HG03442 (cell line): Measurements from ENCODE around the gene EGFL7.
"Not testable (repeated sequence)": the region's sequence is repeated elsewhere in the genome, so short reads cannot be mapped to it uniquely, and the experiment has no call there.

ENCODE experiments used
- ATAC-seq: cut with Tn5 transposase; IDR thresholded peaks from one replicate; pipeline ENCODE4 v1.9.1; 2021; ENCODE audit warnings: mild to moderate bottlenecking, moderate library complexity; ENCODE audit not compliant: unreplicated experiment

Gene EGFL7

GRCh38 chr9:136624184-136624951 lies 38.3 kb upstream of the EGFL7 start:
- no peak for ATAC-seq

GRCh38 chr9:136625101-136626065 lies 37.3 kb upstream of the EGFL7 start:
- ATAC-seq, result no peak

- no peak for ATAC-seq
Observed at GRCh38 chr9:136626066-136626725, 36.5 kb upstream of the EGFL7 start.

GRCh38 chr9:136626740-136627642 lies 35.7 kb upstream of the EGFL7 start:
- ATAC-seq, result no peak

- ATAC-seq, result no peak
Observed at GRCh38 chr9:136627703-136628102, 35.0 kb upstream of the EGFL7 start.

- ATAC-seq, result no peak
Observed at GRCh38 chr9:136628268-136628667, 34.4 kb upstream of the EGFL7 start.

- no peak for ATAC-seq
Observed at GRCh38 chr9:136629001-136629878, 33.5 kb upstream of the EGFL7 start.

- ATAC-seq, result no peak
Observed at GRCh38 chr9:136629879-136630661, 32.6 kb upstream of the EGFL7 start.

- no peak for ATAC-seq
Observed at GRCh38 chr9:136630662-136630992, 32.1 kb upstream of the EGFL7 start.

- no peak for ATAC-seq
Observed at GRCh38 chr9:136631038-136632000, 31.4 kb upstream of the EGFL7 start.

- not testable (repeated sequence) for ATAC-seq
Observed at GRCh38 chr9:136632072-136632471, 30.6 kb upstream of the EGFL7 start.

- ATAC-seq, result not testable (repeated sequence)
Observed at GRCh38 chr9:136632491-136633106, 30.1 kb upstream of the EGFL7 start.

- ATAC-seq, result no peak
Observed at GRCh38 chr9:136634904-136635303, 27.8 kb upstream of the EGFL7 start.

- no peak for ATAC-seq
Observed at GRCh38 chr9:136640171-136641111, 22.3 kb upstream of the EGFL7 start.

GRCh38 chr9:136642439-136642921 lies 20.2 kb upstream of the EGFL7 start:
- ATAC-seq, result no peak
